Posterior cingulate gyrus (tissue), 11 donors: Measurements from ENCODE around the gene PPM1H.
A peak's percentile ranks its signal among the peaks of the same experiment; 100 is the strongest.

Experiments
- DNase-seq, 10 donors: peaks; one replicate each; pipeline versions ENCODE4 v3.0.0 to v3.0.0-alpha.2; 2020 to 2021; ENCODE audit warnings: mixed read lengths in 3 of 10
- intact Hi-C: fragments of 100-400 bp; cut with DNase I; formaldehyde crosslinking; loops from one replicate; pipeline ENCODE4 v1.15.1; 2023

The PPM1H gene

DNA sequence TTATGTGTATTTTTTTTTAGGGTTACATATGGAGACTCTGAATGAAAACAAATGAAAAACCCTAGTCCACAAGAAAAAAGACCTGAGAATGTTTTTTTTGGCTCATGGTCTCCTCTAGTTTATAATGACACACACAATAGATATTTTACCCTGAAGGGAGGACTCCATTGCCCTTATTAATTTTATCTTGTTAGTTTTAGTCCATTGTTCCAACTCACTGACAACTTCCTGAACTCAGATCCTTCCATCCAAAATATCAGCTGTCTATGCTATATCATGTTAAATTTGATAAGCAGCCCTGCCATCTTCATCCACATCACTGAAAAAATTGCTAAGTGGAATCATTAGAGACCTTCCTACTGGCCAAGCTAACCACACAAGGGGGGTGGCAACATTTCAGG is 236.2 kb downstream of the PPM1H start:
- DNase-seq: no peak
- intact Hi-C loops: no loop called here

DNA sequence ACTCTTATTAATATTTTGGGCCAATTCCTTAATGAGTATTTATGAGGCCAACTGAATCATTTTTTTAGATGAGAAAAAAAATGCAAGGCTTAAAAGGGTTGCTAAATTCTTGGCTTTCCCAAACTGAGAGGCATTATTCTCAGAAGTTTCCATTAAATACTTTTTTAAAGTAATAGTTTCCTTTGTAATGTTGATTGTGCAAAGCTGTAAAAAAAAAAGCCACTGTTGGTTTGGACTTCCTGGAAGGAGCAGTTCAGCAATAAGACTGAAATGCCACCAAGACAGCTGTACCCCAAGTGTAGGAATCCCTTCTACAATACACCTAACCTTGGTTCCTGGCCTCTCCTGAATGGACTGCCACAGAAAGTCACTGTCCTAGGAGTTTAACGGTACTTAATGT is 237.1 kb downstream of the PPM1H start:
- no peak for DNase-seq
- intact Hi-C loops: no loop called here

- DNase-seq: no peak
- intact Hi-C loops: no loop called here
Measured at GRCh38 chr12:62695696-62696095, 239.3 kb downstream of the PPM1H start.

GRCh38 chr12:62694632-62695031 is 240.3 kb downstream of the PPM1H start:
- no peak for DNase-seq
- intact Hi-C loops: no loop called here

DNA sequence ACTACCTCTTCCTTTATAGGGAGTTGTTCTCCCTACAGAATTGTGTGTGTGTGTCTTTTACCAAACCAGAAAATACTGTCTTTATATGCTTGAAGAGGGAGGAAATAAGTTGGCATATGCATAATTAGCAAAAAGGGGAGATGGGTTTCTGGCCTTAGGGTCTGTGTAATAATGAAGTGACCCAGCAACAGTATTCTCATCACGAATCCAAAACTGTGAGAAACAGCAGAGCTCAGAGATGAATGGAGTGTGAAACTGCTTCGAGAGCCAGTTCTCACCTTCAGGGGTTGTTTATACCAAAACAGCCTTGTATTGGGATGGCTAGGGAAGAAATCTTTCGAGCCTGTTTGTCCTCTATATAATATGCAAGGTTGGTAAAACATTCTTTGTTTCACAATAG is 240.8 kb downstream of the PPM1H start:
- no peak for DNase-seq
- intact Hi-C loops: no loop called here

DNA sequence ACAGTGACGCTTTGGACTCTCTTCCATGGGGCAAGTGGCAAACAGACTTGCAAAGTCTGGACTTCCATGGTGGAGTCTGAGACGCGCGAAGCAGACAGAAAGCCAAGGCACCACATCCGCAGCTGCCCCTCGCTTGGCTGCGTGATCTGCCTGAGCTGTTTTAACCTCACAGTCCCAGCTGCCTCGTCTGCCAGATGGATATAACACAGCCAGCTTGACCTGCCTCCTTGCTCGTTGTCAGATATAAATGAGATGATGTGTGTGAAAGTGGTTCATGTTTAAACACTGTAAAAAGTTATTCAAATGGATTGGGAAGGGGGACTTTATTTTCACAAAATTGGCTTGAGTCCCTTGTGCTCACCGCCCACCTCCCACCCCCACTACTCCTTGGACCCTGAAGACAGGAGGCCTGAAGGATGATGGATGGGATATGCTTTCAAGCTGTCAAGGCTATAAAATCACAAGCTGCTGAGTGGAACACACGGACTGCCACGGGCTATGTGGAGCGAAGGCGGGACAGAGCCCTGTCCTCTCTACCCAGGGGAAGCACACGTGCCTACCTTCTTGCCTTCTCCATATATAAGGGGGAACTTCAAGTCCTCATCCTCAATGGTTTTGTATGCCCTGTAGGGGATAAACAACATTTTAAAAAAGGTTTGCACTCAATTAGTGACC is 241.4 kb downstream of the PPM1H start:
- intact Hi-C loops: no loop called here
- no peak for DNase-seq

DNA sequence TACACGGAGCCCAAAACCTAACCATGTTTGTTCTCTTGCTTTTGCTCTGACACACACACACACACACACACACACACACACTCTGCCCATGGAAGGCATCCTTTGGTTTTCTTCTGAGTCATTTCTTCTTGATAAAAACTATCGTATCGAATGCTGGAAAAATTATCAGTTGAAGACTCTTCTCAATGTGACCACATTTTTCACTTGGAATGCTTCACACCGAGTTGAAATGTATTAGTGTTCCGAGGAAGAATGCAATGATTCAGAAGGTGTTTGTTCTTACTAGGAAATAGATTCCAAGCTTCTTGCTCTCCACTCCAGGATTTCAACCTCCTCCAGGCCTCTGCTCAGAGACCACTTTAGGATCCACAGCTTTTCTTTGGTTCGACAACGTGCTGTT is 242.1 kb downstream of the PPM1H start:
- DNase-seq: no peak
- intact Hi-C loops: no loop called here

- no peak for DNase-seq
- intact Hi-C loops: no loop called here
Measured at GRCh38 chr12:62691309-62691708, 243.6 kb downstream of the PPM1H start.

DNA sequence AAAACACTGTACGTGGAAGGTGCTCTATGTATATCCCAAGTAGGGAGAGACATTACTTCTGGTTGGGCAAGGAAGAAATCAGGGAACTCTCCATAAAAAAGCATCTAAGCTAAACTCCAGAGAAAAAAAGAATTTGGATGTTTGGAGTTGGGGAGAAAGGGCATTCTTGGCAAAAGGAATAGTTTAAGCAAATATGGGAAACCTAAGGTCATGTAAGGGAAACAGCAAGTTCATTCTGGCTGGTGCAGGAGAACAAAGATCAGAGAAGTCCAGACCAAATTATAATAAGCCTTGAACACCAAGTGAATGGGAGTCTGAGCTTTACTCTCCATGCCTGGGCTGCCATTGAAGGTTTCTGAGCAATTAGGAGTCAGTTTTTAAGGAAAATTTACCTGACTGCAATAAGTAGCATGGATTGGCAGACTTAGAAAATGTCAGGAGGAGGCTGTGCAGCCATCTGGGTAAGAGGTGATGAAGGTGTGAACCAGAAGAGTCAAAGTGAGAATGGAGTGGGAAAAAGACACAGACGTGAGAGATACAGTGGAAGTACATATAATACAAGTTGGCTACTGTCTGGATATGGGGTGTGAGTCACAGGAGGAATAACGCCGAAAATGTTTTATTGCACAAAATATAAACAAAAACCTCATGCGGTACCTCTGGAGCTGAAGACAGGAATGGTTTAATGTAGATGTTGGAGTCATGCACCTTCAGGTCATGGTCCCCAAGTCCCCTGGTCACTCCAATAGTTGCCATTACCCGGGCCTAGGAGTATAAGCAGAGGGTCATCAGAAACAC is 245.7 kb downstream of the PPM1H start:
- no peak for DNase-seq
- intact Hi-C loops: no loop called here

DNA sequence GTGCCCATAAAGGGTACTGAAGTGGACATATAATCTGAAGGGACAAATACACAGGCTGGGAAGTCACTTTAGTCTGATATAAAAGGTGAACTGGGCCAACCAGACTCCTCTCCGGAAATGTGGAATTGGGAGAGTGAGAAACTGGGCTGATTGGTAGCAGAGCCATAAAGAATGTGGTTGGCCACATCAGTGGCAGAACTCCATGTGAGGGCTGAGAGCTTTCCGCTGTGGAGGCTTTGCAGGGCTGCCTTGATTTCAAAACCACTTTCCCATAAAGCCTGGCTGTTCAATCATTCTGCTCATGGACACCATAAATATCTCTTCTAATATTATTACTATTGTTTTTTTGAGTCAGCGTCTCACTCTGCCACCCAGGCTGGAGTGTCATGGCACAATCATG is 248.0 kb downstream of the PPM1H start:
- no peak for DNase-seq
- intact Hi-C loops: no loop called here

DNA sequence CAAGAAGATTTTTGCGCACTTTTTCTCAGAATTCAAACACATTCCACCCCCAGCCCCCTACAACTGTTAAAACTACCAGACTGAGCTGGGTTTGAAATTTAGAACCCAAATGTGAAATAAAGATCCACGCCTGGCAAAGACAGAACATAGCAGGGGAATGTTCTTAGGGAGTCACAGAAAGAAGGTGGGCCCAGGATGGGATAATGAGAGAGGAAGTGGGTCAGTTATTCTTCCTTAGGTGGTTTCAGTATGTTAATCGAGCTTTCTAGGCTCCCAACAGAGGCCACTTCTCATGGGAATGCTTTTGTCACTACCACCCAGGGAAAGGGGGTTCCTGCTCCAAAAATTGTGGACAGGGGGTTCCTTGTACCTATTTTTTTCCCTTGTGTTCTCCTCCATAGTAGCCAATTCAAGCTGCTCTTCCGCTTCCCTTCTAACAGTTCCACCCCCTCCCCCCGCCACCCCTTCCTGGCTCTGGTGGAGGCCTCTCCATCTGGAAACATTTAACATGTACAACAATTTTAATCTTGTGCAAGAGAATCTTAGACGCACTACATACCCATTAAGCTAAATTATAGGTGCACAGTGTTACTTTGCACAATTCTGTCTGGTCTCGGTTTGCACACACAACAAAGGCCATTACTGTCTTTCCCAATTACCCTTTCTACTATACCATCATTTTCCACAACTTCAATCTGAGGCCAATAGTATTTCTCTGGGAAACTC is 250.2 kb downstream of the PPM1H start:
- DNase-seq: no peak

GRCh38 chr12:62683776-62684569 is 251.0 kb downstream of the PPM1H start:
- intact Hi-C loops: no loop called here
- peak in 5 of 10 donors; percentile 18 to 83 (median 34) for DNase-seq

More for the DNA sequence above, 250.2 kb downstream of the PPM1H start:
- intact Hi-C loops: no loop called here

DNA sequence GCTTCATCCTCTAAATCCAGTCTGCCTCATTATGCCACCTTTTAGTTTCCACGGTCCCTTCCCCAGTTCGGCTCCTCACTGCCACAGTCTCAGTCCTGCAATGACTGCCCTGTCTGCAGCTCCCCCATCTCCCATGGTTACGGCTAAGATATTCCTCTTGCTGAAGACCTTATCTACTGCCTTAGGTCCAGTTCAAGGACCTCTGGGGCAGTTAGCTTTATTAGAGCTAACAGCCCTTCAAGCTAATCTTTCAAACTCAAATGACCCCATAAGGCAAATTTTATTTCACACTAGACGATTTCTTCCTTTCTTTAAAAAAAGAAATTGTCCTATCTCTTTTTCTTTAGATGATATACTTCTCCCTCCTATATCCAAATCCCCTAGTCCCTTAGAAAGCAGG is 253.6 kb downstream of the PPM1H start:
- intact Hi-C loops: no loop called here
- DNase-seq: no peak

- DNase-seq: no peak
- intact Hi-C loops: no loop called here
Measured at GRCh38 chr12:62679608-62680007, 255.3 kb downstream of the PPM1H start.

- intact Hi-C loops: no loop called here
- no peak for DNase-seq
Measured at GRCh38 chr12:62677355-62677754, 257.6 kb downstream of the PPM1H start.

DNA sequence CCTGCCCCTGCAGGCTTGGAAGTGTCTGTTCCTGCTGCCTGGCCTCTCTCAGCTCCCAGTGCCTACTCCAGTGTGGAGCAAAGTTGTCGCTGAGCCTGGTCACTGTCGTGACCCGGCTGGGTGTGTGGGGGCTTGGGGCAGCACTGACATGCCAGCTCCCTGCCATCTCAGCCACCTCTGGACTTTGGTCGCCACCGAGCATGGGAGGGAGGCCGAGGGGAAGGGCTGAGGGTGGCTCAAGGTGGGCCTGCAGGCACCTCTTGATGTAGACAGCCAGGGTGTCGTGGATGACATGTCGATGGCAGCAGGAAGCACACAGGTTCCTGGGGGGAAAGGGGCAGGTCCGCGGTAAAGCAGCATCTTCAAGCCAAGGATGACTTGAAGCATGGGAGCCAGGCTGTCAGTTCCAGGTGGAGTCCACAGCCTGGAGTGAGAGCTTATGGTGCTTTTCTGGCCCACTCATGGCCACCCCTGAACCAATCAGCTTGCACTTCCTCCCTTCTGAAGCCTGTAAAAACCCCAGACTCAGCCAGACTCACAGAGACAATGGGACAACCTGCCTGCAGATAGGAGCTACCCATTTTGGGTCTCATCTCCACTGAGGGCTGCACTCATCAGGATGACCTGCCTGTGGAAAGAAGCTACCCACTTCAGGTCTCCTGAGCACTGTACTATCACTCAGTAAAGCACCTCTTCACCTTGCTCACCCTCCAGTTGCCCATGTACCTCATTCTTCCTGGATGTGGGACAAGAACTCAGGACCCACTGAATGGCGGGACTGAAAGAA is 258.2 kb downstream of the PPM1H start:
- DNase-seq: no peak

GRCh38 chr12:62673028-62673815 is 261.7 kb downstream of the PPM1H start:
- DNase-seq: no peak
- intact Hi-C loops: no loop called here

More for the DNA sequence above, 258.2 kb downstream of the PPM1H start:
- intact Hi-C loops: no loop called here

- intact Hi-C loops: no loop called here
- no peak for DNase-seq
Measured at GRCh38 chr12:62670986-62671720, 263.8 kb downstream of the PPM1H start.
